GM15510 (cell line): ENCODE results near the gene ALPK3.

Experiments used
- POLR2A ChIP-seq: IDR thresholded peaks from 3 replicates; pipeline ENCODE4 v1.6.1; 2011; ENCODE audit warnings: borderline replicate concordance; ENCODE audit not compliant: insufficient read length; ENCODE audit errors: extremely low read depth

Gene ALPK3

GRCh38 chr15:84828086-84828908, 11.1 kb downstream of the ALPK3 start:
- TF ChIP-seq POLR2A: no peak

GRCh38 chr15:84829428-84829827, 12.3 kb downstream of the ALPK3 start:
- TF ChIP-seq POLR2A: no peak

DNA sequence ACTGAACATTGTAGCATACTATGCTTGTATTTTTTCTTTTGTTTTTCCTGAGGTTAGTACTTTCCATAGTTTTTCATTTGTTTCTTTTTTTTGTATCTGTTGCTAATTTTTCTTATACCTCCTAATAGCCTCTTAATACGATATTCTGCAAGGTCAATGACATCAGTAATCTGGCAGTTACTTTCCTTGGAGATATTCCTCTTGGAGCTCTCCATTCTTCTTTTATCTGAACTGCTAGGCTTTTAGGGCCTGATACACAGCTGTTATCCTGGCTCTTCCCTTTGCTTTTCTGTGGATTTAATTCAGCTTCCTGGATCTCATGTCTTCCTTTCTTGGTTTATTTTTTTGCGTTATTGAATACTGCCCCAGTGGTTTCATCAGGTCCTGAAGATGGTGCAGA, 12.9 kb downstream of the ALPK3 start:
- TF ChIP-seq POLR2A: no peak

- TF ChIP-seq POLR2A: no peak
These were observed 13.9 kb downstream of the ALPK3 start for GRCh38 chr15:84831028-84831427.

- no peak for TF ChIP-seq POLR2A
These were observed 14.5 kb downstream of the ALPK3 start for GRCh38 chr15:84831613-84832012.

GRCh38 chr15:84832448-84833040, 15.4 kb downstream of the ALPK3 start:
- TF ChIP-seq POLR2A: no peak

- TF ChIP-seq POLR2A: no peak
These were observed 16.5 kb downstream of the ALPK3 start for GRCh38 chr15:84833447-84834228.

- no peak for TF ChIP-seq POLR2A
These were observed 17.2 kb downstream of the ALPK3 start for GRCh38 chr15:84834229-84834955.

DNA sequence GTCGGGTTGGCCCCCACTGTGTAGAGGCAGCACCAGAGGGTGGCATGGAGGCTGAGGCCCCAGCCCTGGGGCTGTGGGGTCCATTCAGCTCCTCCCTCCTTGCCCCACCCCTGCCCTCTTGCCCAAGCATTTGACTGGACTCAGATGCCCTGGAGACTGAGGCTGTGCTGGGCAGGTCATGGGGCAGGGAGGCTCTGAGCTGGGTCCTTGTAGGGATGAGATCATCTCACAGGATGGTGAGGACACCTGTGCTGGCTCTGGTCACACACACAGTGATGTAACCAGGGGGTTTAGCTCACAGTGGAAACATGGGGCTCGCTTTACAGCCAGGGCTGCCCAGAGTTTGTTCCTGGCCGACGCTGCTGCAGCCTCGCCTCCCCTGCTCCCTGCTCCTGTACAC, 17.8 kb downstream of the ALPK3 start:
- no peak for TF ChIP-seq POLR2A

GRCh38 chr15:84835661-84836337, 18.6 kb downstream of the ALPK3 start:
- no peak for TF ChIP-seq POLR2A

DNA sequence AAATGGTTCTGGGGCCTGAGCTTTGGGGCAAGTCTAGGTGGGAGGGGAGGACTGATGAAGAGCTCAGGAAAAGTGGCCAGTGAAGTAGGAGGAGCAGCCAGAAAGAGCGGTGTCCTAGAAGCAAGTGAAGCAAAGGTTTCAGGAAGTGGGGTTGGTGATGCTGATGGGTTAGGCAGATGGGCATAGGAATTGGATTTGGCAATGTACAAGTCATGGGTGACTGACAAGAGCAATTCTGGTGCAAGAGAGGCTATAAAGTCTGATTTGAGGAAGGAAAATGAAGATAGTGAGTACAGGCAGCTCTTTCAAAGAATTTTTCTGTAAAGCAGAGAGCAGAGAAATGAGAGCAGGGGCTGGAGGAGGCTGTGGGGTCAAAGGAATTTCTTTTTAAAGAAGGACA, 19.7 kb downstream of the ALPK3 start:
- TF ChIP-seq POLR2A: no peak

DNA sequence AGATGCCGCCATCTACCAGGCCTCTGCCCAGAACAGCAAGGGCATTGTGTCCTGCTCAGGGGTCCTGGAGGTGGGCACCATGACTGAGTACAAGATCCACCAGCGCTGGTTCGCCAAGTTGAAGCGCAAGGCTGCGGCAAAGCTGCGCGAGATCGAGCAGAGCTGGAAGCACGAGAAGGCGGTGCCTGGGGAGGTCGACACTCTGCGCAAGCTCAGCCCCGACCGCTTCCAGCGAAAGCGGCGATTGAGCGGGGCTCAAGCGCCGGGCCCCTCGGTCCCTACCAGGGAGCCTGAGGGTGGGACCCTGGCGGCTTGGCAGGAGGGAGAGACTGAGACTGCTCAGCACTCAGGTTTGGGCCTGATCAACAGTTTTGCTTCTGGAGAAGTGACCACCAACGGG, 22.6 kb downstream of the ALPK3 start:
- TF ChIP-seq POLR2A: no peak

DNA sequence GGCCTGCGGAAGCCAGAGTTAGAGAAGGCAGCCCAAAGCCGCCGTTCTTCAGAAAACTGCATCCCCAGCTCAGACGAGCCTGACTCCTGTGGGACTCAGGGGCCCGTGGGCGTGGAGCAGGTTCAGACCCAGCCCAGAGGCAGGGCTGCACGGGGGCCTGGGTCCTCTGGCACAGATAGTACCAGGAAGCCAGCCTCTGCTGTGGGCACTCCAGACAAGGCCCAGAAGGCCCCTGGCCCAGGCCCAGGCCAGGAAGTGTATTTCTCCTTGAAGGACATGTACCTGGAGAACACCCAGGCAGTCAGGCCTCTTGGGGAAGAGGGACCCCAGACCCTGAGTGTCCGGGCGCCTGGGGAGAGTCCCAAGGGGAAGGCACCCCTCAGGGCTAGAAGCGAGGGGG, 23.1 kb downstream of the ALPK3 start:
- no peak for TF ChIP-seq POLR2A

DNA sequence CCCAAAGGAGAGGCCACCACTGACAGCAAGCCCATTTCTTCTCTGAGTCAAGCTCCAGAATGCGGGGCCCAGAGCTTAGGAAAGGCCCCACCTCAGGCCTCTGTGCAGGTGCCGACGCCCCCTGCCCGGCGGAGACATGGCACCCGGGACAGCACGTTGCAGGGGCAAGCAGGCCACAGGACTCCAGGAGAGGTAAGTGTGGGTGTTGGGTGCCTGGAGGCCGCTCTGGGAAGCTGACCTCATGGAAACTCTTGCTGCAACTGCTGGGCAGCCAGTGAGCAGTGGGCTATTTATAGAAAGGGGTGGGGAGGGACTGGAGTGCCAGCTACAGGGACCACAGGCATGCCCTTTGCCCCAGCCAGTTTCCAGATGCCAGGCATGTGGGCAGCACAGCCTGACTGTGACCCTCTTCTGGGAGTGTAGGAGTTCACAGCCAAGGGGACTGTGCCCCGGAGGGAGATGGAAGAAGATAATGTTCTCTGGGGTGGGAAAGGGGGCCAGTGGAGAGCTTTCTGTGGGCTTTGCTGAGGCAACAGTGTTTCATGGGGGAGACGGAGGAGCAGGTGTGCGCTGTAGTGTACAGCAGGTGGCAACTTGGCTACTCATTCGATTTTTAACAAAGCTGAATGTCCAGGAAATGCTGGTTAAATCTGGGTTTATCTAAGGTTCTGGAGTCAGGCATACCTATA, 23.7 kb downstream of the ALPK3 start:
- no peak for TF ChIP-seq POLR2A
